CD4-positive, alpha-beta T cell treated with Interleukin-21 for 1 hour (primary cell): ENCODE measurements around the gene SSMEM1.

Source experiments
- DNase-seq: peaks from one replicate; pipeline ENCODE4 v3.0.0-alpha.2; 2020

The SSMEM1 gene

GRCh38 chr7:130256704-130257103 is 49.0 kb downstream of the SSMEM1 start:
- no peak for DNase-seq

DNA sequence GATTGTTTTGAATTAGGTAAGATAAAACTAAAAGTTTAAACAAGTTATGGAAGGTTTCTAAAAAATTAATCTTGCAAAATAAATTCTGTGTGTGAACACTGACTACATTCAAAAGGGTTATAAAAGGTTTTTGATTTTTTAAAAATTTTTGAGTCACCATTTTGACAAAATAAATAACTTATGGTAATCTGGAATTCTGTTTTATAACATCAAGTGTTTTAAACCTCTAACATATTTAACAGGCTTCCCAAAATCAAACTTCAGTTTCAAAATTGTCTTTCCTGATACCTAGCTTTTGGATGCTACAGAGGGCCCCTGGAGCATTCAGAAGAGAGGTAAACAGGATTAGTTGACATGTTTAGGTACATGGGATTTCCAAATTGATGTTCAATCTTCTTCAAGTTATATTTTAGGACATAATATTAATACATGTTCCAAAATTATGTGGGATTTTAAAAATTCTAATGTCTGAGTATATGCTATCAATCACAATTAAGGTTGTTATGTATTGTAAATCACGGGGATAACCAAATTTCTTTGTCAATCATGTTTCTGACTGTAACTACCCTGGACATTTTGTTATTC is 50.9 kb downstream of the SSMEM1 start:
- no peak for DNase-seq

DNA sequence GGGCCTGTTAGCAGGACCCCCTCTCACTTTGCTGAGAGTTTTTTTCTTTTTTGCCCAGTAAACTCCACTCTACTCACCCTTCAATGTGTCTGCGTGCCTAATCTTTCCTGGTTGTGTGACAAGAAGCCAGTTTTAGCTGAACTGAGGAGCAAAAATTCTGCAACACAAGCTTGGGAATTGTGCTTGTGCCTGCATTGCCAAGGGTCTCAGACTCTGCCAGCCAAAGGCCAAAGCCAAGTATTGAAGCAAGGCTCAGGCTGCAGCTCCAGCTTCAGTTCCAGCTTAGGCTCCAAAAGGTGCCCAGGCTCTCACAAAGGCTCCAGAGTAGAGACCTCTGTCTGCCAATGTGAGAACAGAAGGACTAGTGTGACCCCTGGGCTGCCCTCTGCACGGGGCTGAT is 54.8 kb downstream of the SSMEM1 start:
- DNase-seq, result no peak

- DNase-seq, result no peak
Measured at GRCh38 chr7:130263130-130263529, 55.5 kb downstream of the SSMEM1 start.
